GM10266 (cell line): Measurements from ENCODE around the gene INHA.

Experiments
- DNase-seq: peaks from one replicate; pipeline ENCODE4 v3.0.0; 2012; ENCODE audit errors: extremely low spot score
- TF ChIP-seq, protein P1 (sequence below): IDR thresholded peaks from 2 replicates; pipeline ENCODE4 v1.5.1; 2012; ENCODE audit warnings: mild to moderate bottlenecking, low read depth; ENCODE audit not compliant: control insufficient read depth, insufficient read depth; ENCODE audit errors: missing control alignments

INHA gene

DNA sequence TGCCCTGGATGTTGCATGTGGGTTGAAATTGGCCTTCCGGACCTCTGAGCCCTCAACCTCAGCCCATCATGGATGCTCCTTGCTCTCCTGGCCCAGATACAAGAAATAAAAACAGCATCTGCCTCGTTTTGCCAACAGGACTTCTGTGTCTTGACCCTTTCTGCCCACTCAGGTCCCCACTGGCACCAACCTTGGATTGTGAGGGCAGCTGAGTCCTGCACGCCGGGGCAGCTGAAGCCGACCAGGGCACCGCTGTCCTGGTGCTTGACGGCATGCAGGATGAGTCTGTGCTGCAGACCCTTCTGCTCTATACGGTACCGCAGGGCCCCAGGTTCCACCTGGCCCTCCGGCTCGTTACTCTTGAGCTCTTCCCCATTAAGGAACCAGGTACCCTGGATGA is 5.5 kb upstream of the INHA start:
- no peak for DNase-seq
- TF ChIP-seq, protein P1, sequence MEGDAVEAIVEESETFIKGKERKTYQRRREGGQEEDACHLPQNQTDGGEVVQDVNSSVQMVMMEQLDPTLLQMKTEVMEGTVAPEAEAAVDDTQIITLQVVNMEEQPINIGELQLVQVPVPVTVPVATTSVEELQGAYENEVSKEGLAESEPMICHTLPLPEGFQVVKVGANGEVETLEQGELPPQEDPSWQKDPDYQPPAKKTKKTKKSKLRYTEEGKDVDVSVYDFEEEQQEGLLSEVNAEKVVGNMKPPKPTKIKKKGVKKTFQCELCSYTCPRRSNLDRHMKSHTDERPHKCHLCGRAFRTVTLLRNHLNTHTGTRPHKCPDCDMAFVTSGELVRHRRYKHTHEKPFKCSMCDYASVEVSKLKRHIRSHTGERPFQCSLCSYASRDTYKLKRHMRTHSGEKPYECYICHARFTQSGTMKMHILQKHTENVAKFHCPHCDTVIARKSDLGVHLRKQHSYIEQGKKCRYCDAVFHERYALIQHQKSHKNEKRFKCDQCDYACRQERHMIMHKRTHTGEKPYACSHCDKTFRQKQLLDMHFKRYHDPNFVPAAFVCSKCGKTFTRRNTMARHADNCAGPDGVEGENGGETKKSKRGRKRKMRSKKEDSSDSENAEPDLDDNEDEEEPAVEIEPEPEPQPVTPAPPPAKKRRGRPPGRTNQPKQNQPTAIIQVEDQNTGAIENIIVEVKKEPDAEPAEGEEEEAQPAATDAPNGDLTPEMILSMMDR: no peak

DNA sequence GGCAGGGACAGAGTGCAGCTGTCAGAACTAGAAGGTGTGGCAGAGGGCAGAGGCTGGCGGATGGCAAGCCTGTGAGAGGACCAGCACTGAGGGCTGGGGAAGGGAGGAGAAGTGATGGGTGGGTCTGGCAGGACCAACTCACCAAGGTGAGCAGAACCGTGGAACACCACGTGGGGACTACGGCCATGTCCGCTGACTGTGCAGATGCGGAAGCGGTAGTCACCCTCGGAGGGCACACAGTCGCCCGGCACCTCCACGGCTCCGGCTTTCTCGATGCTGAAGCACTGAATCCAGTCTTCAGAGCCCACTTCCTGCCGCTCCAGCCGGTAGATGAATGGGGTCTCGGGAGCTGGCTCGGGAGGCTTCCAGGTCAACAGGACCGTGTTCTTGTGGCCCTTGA is 5.0 kb upstream of the INHA start:
- no peak for DNase-seq
- TF ChIP-seq, protein P1: no peak

DNA sequence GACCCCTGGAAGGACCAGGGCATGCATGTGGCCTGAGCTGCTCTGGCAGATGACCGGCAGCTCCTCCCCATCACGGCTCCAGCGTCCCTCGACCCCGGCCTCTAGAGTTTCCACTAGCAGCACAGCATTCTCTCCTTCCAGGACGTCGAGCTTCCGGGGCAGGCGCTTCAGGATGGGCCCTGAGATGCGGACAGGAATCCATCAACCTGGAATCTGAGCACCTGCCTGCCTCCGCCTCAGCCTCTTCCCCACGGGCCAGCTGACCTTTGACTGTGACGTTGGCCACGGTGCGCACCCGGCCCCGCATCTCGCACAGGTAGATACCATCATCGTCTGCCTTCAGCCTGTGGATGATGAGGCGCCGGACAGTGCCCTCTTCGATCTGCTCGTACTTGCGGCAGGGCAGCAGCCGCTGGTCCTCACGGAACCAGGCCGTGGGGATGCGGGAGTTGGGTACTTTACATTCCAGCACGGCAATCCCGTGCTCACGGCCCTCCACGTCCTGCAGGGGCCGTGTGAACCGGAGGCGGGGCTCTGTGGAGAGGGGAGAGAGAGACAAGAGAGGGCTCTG is 4.2 kb upstream of the INHA start:
- TF ChIP-seq, protein P1: no peak

DNA sequence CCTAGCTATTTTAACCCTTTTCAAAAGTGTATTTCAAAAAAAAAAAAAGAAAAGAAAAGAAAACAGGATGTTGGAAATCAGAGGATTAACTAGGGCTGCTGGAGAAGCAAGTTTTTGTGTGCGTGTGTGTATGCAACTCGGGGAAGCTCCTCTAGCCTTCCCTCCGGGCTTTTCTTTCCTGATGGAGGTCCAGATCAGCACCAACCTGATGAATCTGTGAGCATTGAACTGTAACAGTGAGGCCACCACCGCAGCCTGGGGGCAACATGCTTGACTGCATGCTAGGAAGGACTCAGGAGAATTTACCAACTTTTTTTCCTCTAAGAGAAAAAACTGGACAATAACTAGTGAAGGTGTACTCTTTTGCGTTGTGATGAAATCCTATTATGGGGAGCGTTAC is 3.1 kb upstream of the INHA start:
- DNase-seq: no peak
- TF ChIP-seq, protein P1: no peak

More for the DNA sequence above, 4.2 kb upstream of the INHA start:
- DNase-seq: no peak

DNA sequence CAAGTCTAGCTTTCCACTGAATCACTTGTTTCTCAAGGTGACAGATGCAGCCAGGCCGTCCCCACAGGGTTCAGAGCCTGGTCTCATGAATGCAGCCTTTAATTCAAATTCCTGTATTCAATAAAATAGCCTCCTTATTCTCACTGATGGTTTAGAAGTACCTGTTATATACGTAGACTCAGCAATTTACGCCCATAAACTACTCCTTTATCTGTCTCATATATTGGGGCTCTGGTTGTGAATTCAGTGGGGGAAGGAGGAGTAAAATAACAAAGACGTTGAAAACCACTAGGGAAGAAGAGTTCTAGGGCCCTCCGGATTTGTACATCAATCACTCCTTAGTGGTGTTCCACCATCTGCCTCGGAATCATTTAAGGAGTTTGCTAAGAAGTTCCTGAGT is 2.5 kb upstream of the INHA start:
- no peak for DNase-seq

DNA sequence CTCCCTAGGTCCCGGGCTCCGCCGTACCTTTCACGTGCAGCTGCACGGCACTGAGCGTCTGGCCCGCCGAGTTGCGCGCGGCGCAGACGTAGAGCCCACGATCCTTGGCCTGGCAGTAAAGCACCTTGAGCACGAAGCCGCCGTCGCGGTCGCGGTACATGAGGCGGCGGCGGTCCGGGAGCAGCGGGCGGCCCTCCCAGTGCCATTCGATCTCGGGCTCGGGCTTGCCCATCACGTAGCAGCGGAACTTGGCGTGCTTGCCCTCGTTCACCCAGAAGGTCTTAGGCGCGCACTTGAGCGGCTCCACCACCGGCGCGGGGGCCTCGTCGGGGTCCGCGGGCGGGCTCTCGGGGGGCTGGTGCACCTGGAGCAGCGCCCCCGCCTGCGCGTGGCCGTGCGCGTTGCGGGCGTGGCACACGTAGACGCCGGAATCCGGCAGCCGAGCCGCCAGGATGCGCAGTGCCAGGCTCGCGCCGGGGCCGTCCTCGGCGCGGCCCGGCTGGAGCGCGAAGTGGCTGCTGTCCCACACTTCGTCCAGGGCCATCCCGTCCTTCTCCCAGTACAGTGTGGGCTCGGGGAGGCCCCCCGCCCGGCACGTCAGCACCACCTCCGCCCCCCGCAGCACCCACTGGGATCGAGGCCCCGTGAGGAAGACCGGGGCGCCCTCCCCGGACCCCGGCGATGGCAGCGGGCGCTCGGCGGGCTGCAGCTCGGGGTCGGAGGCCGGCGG is 1.8 kb upstream of the INHA start:
- DNase-seq: no peak
- TF ChIP-seq, protein P1: no peak

More for the DNA sequence above, 2.5 kb upstream of the INHA start:
- TF ChIP-seq, protein P1: no peak

DNA sequence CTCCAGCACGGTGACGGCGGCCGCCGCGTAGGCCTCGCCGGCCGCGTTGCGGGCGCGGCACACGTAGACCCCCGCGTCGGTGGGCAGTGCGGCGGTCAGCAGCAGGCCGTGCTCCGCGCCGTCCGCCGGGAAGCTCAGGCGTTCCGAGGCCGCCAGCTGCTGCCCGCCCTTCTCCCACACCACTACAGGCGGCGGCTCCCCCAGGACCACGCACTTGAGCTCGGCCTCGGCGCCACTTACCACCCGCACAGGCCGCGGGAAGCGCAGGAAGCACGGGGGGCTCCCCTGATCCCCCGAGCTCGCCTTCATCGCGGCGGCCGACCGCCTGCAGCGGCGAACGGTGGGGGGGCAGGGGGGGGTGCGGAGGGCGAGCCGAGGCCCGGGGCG is 1.2 kb upstream of the INHA start:
- no peak for DNase-seq
- TF ChIP-seq, protein P1: no peak
